ENCODE results near the gene OTOP2.

- TF ChIP-seq EZH2 (IDR thresholded peaks at IDR 0.05; ENCODE audit: insufficient read depth, poor library complexity, severe bottlenecking) (no peak), EZH2phosphoT487 (IDR thresholded peaks at IDR 0.05; ENCODE audit: insufficient read depth, low read depth) (no peak)
Observed at GRCh38 chr17:74900208-74900607, 23.9 kb upstream of the OTOP2 start.
